Trophoblast cell (in vitro differentiated cells and primary cell): ENCODE data around the gene LIMCH1.
A peak's percentile ranks its signal among the peaks of the same experiment; 100 is the strongest.

ENCODE experiments used
- DNase-seq, 2 donors: peaks; one replicate each; pipeline ENCODE4 v3.0.0-alpha.2; 2016
- H2AFZ ChIP-seq: 2 replicates; pipeline ENCODE4 v1.6.1; 2013; ENCODE audit warnings: low read length, moderate library complexity, mild to moderate bottlenecking; ENCODE audit not compliant: insufficient read depth, poor library complexity
- H2AK5ac ChIP-seq: 2 replicates; pipeline ENCODE4 v1.6.1; 2013; ENCODE audit warnings: mild to moderate bottlenecking, low read length
- H2BK120ac ChIP-seq: 2 replicates; pipeline ENCODE4 v1.6.1; 2013; ENCODE audit warnings: low read length, mild to moderate bottlenecking, moderate library complexity; ENCODE audit not compliant: insufficient read depth, poor library complexity
- H2BK12ac ChIP-seq: 2 replicates; pipeline ENCODE4 v1.6.1; 2013; ENCODE audit warnings: mild to moderate bottlenecking, low read length, moderate library complexity
- H2BK5ac ChIP-seq: 2 replicates; pipeline ENCODE4 v1.6.1; 2013; ENCODE audit warnings: low read length, low read depth, moderate library complexity, mild to moderate bottlenecking; ENCODE audit not compliant: poor library complexity
- H3K14ac ChIP-seq: 2 replicates; pipeline ENCODE4 v1.6.1; 2013; ENCODE audit warnings: mild to moderate bottlenecking, low read length
- H3K18ac ChIP-seq: 2 replicates; pipeline ENCODE4 v1.6.1; 2013; ENCODE audit warnings: mild to moderate bottlenecking, low read length
- H3K23ac ChIP-seq: 2 replicates; pipeline ENCODE4 v1.6.1; 2013; ENCODE audit warnings: low read length
- H3K27ac ChIP-seq: 2 replicates; pipeline ENCODE4 v1.5.1; 2013; ENCODE audit warnings: low read depth, mild to moderate bottlenecking, inconsistent platforms, low read length, moderate library complexity
- H3K27me3 ChIP-seq: 2 replicates; pipeline ENCODE4 v1.6.1; 2013; ENCODE audit warnings: inconsistent platforms, mild to moderate bottlenecking, low read length, moderate library complexity; ENCODE audit not compliant: insufficient read depth
- H3K36me3 ChIP-seq, 2 experiments: 1 replicate in 1 of 2; 2 replicates in 1 of 2; pipeline ENCODE4 v1.6.1; 2013; ENCODE audit warnings: low read length in 2 of 2, mild to moderate bottlenecking in 2 of 2, moderate library complexity in 1 of 2; ENCODE audit not compliant: insufficient read depth in 2 of 2, control insufficient read depth in 1 of 2
- H3K4ac ChIP-seq: 2 replicates; pipeline ENCODE4 v1.6.1; 2013; ENCODE audit warnings: low read depth, mild to moderate bottlenecking, low read length, moderate library complexity
- H3K4me1 ChIP-seq, 2 experiments: 1 replicate in 1 of 2; 2 replicates in 1 of 2; pipeline ENCODE4 v1.6.1; 2013; ENCODE audit warnings: low read length in 2 of 2, mild to moderate bottlenecking in 2 of 2, moderate library complexity in 1 of 2; ENCODE audit not compliant: insufficient read depth in 2 of 2, control insufficient read depth in 1 of 2
- H3K4me2 ChIP-seq: 2 replicates; pipeline ENCODE4 v1.6.1; 2013; ENCODE audit warnings: inconsistent platforms, mild to moderate bottlenecking, low read length, moderate library complexity
- H3K4me3 ChIP-seq: 2 replicates; pipeline ENCODE4 v1.5.1; 2013; ENCODE audit warnings: mild to moderate bottlenecking, low read depth, low read length, inconsistent platforms
- H3K79me1 ChIP-seq: one replicate; pipeline ENCODE4 v1.6.1; 2013; ENCODE audit warnings: low read length
- H3K79me2 ChIP-seq: 2 replicates; pipeline ENCODE4 v1.6.1; 2013; ENCODE audit warnings: low read length, mild to moderate bottlenecking; ENCODE audit not compliant: control insufficient read depth, insufficient read depth, poor library complexity
- H3K9ac ChIP-seq: 2 replicates; pipeline ENCODE4 v1.6.1; 2013; ENCODE audit warnings: mild to moderate bottlenecking, low read length
- H3K9me3 ChIP-seq: 2 replicates; pipeline ENCODE4 v1.6.1; 2013; ENCODE audit warnings: low read depth, mild to moderate bottlenecking, control low read depth, inconsistent platforms, low read length; ENCODE audit not compliant: insufficient read depth
- H4K12ac ChIP-seq: 2 replicates; pipeline ENCODE4 v1.6.1; 2013; ENCODE audit warnings: low read depth, mild to moderate bottlenecking, low read length, moderate library complexity
- H4K8ac ChIP-seq: 2 replicates; pipeline ENCODE4 v1.6.1; 2013; ENCODE audit warnings: low read depth, mild to moderate bottlenecking, low read length, moderate library complexity
- H4K91ac ChIP-seq: one replicate; pipeline ENCODE4 v1.6.1; 2013; ENCODE audit warnings: low read depth, mild to moderate bottlenecking, low read length, moderate library complexity
- WGBS: extraction: QIAGEN DNeasy Blood & Tissue Kit; methylation state at CpG from one replicate; pipeline ENCODE4 v1.1.7; 2013; ENCODE audit warnings: missing lambda C conversion rate; ENCODE audit not compliant: insufficient read length, insufficient coverage; ENCODE audit errors: extremely low coverage; 5-methylcytosine and 5-hydroxymethylcytosine counted together

LIMCH1 gene

GRCh38 chr4:41569961-41570360 lies 32.0 kb downstream of the LIMCH1 start:
- no peak overlapping the region for H3K9ac ChIP-seq
- no peak overlapping the region for H2BK5ac ChIP-seq
- DNase-seq: no peak
- no peak overlapping the region for H2AFZ ChIP-seq
- H3K4me3 ChIP-seq: no peak overlapping the region
- H3K14ac ChIP-seq: no peak overlapping the region
- H4K8ac ChIP-seq: no peak overlapping the region
- H3K27ac ChIP-seq: no peak overlapping the region
- no peak overlapping the region for H3K4me2 ChIP-seq
- H2AK5ac ChIP-seq: no peak overlapping the region
- H3K9me3 ChIP-seq: no peaks in the 10 kb centered on the region
- H3K79me1 ChIP-seq: peaks cover 1% of the 10 kb centered on the region
- no peaks in the 10 kb centered on the region for H3K36me3 ChIP-seq
- no peak overlapping the region for H4K91ac ChIP-seq
- WGBS: no CpG with 5 or more reads among the region's 4 CpGs
- no peak overlapping the region for H4K12ac ChIP-seq
- H2BK12ac ChIP-seq: no peak overlapping the region
- no peak overlapping the region for H3K18ac ChIP-seq
- H3K79me2 ChIP-seq: no peaks in the 10 kb centered on the region
- H3K23ac ChIP-seq: no peak overlapping the region
- no peak overlapping the region for H3K4ac ChIP-seq
- no peaks in the 10 kb centered on the region for H3K27me3 ChIP-seq
- no peak overlapping the region for H2BK120ac ChIP-seq
- no peaks in the 10 kb centered on the region for H3K4me1 ChIP-seq

- Histone ChIP-seq H3K4me3 (no peak overlapping the region), H3K9me3 (no peaks in the 10 kb centered on the region)
- WGBS: no CpG with 5 or more reads among the region's 1 CpG
Measured at GRCh38 chr4:41571422-41571821, 33.5 kb downstream of the LIMCH1 start.

GRCh38 chr4:41572516-41572915 lies 34.6 kb downstream of the LIMCH1 start:
- H3K4me3 ChIP-seq: no peak overlapping the region
- H3K14ac ChIP-seq: no peak overlapping the region
- H3K9me3 ChIP-seq: no peaks in the 10 kb centered on the region
- H3K23ac ChIP-seq: no peak overlapping the region
- H3K27me3 ChIP-seq: no peaks in the 10 kb centered on the region
- no peaks in the 10 kb centered on the region for H3K4me1 ChIP-seq
- no peak overlapping the region for H3K4ac ChIP-seq
- H4K12ac ChIP-seq: no peak overlapping the region
- no peak overlapping the region for H2AK5ac ChIP-seq
- H3K9ac ChIP-seq: no peak overlapping the region
- H2BK5ac ChIP-seq: no peak overlapping the region
- H4K91ac ChIP-seq: no peak overlapping the region
- no peak overlapping the region for H3K18ac ChIP-seq
- H2AFZ ChIP-seq: no peak overlapping the region
- H3K27ac ChIP-seq: no peak overlapping the region
- no peaks in the 10 kb centered on the region for H3K36me3 ChIP-seq
- H4K8ac ChIP-seq: no peak overlapping the region
- WGBS: no CpG with 5 or more reads among the region's 5 CpGs
- peaks cover 1% of the 10 kb centered on the region for H3K79me1 ChIP-seq
- DNase-seq: no peak
- no peak overlapping the region for H2BK120ac ChIP-seq
- H3K4me2 ChIP-seq: no peak overlapping the region
- no peaks in the 10 kb centered on the region for H3K79me2 ChIP-seq
- H2BK12ac ChIP-seq: no peak overlapping the region

More at GRCh38 chr4:41571422-41571821, 33.5 kb downstream of the LIMCH1 start:
- Histone ChIP-seq H3K4me2 (no peak overlapping the region), H3K4me1 (no peaks in the 10 kb centered on the region), H2BK120ac (no peak overlapping the region), H3K14ac (no peak overlapping the region), H2BK12ac (no peak overlapping the region), H3K18ac (no peak overlapping the region), H4K12ac (no peak overlapping the region), H4K8ac (no peak overlapping the region), H3K23ac (no peak overlapping the region), H2AK5ac (no peak overlapping the region), H3K27me3 (no peaks in the 10 kb centered on the region), H2AFZ (no peak overlapping the region), H2BK5ac (no peak overlapping the region), H3K79me1 (peaks cover 1% of the 10 kb centered on the region), H3K4ac (no peak overlapping the region), H3K36me3 (no peaks in the 10 kb centered on the region), H3K27ac (no peak overlapping the region), H4K91ac (peak overlapping the region; percentile 11), H3K79me2 (no peaks in the 10 kb centered on the region), H3K9ac (no peak overlapping the region)
- no peak for DNase-seq

GRCh38 chr4:41572956-41573355 lies 35.0 kb downstream of the LIMCH1 start:
- Histone ChIP-seq H3K4me1 (no peaks in the 10 kb centered on the region), H2AK5ac (no peak overlapping the region), H3K27ac (no peak overlapping the region), H4K91ac (no peak overlapping the region), H2BK5ac (no peak overlapping the region), H3K14ac (no peak overlapping the region), H4K12ac (no peak overlapping the region), H3K79me2 (no peaks in the 10 kb centered on the region), H3K9ac (no peak overlapping the region), H3K4me3 (no peak overlapping the region), H4K8ac (no peak overlapping the region), H2BK12ac (no peak overlapping the region), H3K9me3 (no peaks in the 10 kb centered on the region), H3K4ac (no peak overlapping the region), H3K4me2 (no peak overlapping the region), H3K79me1 (peaks cover 1% of the 10 kb centered on the region), H3K18ac (no peak overlapping the region), H3K23ac (no peak overlapping the region), H2AFZ (no peak overlapping the region), H3K36me3 (no peaks in the 10 kb centered on the region), H2BK120ac (no peak overlapping the region), H3K27me3 (no peaks in the 10 kb centered on the region)
- DNase-seq: no peak
- no CpG with 5 or more reads among the region's 2 CpGs for WGBS
